ENCODE measurements around the gene PRIMA1. TPM values are rescaled to one million over a fixed set of nuclear protein-coding genes. Genes with fewer than 3 reads are reported as not detected.

The PRIMA1 gene
- total and polyA plus RNA-seq, 10 of the 15 experiments (the other 5 are each of a cell fraction or from before 2014, with no cell fraction given), result not detected

GRCh38 chr14:93824518-93825234, 36.4 kb upstream of the PRIMA1 start (continued):
- no peak for TF ChIP-seq ZBTB4 (CRISPR knock-in tag; IDR thresholded peaks at IDR 0.05)
- no peak for TF ChIP-seq TCF3 (IDR thresholded peaks at IDR 0.05; ENCODE audit: borderline replicate concordance, insufficient read depth, low read depth, low read length)
- no peak for TF ChIP-seq KLF5 (IDR thresholded peaks at IDR 0.05; ENCODE audit: partially characterized antibody)
- TF ChIP-seq IRF4 (IDR thresholded peaks at IDR 0.05; ENCODE audit: low read depth, low read length), result no peak
- no peak for TF ChIP-seq BMI1 (IDR thresholded peaks at IDR 0.05; ENCODE audit: borderline replicate concordance)
- no peak for TF ChIP-seq SREBF2 (IDR thresholded peaks at IDR 0.05; ENCODE audit: low read length)
- TF ChIP-seq TCF12 (IDR thresholded peaks at IDR 0.05; ENCODE audit: low read depth, low read length), result no peak
- TF ChIP-seq TCF7 (IDR thresholded peaks at IDR 0.05; ENCODE audit: borderline replicate concordance), result no peak
- no peak for TF ChIP-seq NR2C1 (IDR thresholded peaks at IDR 0.05)
- no peak for TF ChIP-seq POLR2AphosphoS5 (IDR thresholded peaks at IDR 0.05; ENCODE audit: low read length)
- no peak for TF ChIP-seq USF1 (IDR thresholded peaks at IDR 0.05; ENCODE audit: borderline replicate concordance, extremely low read length, insufficient read depth, low read depth, low read length)
- no peak for TF ChIP-seq SRF (IDR thresholded peaks at IDR 0.05; ENCODE audit: low read depth in 2 of 2, low read length in 2 of 2)
- TF ChIP-seq ATF3 (IDR thresholded peaks at IDR 0.05; ENCODE audit: borderline replicate concordance, extremely low read depth, low read depth, low read length), result no peak

Data from GM12878 (cell line).